K562 (cell line): ENCODE measurements around the gene CD99L2. TPM values are rescaled to one million over a fixed set of nuclear protein-coding genes. Genes with fewer than 3 reads are reported as not detected.
A peak's percentile ranks its signal among the peaks of the same experiment; 100 is the strongest.

Experiments used
- E2F8 ChIP-seq: fragments of 450-650 bp; IDR thresholded peaks from 2 replicates; pipeline ENCODE4 v1.7.1; 2018; ENCODE audit warnings: mild to moderate bottlenecking, low read depth; ENCODE audit not compliant: partially characterized antibody
- EP400 ChIP-seq: fragments of 450-650 bp; IDR thresholded peaks from 2 replicates; pipeline ENCODE4 v1.6.1; 2017; ENCODE audit warnings: antibody characterized with exemption, mild to moderate bottlenecking, moderate library complexity
- MAFF ChIP-seq: IDR thresholded peaks from 2 replicates; pipeline ENCODE4 v1.6.1; 2012; ENCODE audit warnings: low read length, improper control_type of control experiment
- MGA ChIP-seq: fragments of 450-650 bp; IDR thresholded peaks from 2 replicates; pipeline ENCODE4 v1.6.1; 2016; ENCODE audit warnings: mild to moderate bottlenecking, moderate library complexity
- NKRF ChIP-seq: fragments of 450-650 bp; IDR thresholded peaks from 2 replicates; pipeline ENCODE4 v1.6.1; 2016; ENCODE audit warnings: borderline replicate concordance
- ZNF316 ChIP-seq: fragments of 450-650 bp; IDR thresholded peaks from 2 replicates; pipeline ENCODE4 v1.6.1; 2016
- ZNF592 ChIP-seq: fragments of 450-650 bp; IDR thresholded peaks from 2 replicates; pipeline ENCODE4 v1.6.1; 2017; ENCODE audit warnings: antibody characterized with exemption, mild to moderate bottlenecking
- polyA plus RNA-seq, 8 experiments: library from polyadenylated mRNA; depleted of rRNA in 4 of 8; stranded (reverse) in 5 of 8; unstranded in 3 of 8; fragments of >200 nt; fragmentation: Nextera tagmentation in 2 of 8; fragmentation: Illumina TruSeq in 1 of 8; extraction: Ambion mirVana in 2 of 8; extraction: Trizol in 1 of 8; gene quantifications; 2 replicates each; pipeline versions ENCODE4 v1.2.1 to v1.2.3, GENCODE V29; 2011 to 2014; ENCODE audit warnings: inconsistent platforms in 1 of 8, missing spikeins in 1 of 8
- total RNA-seq, 7 experiments: library from RNA; depleted of rRNA in 6 of 7; stranded (reverse); fragments of >200 nt in 6 of 7; fragmentation: Illumina TruSeq in 2 of 7; extraction: Trizol in 2 of 7; gene quantifications; 2 replicates each; pipeline versions ENCODE4 v1.2.1 to v1.2.3, GENCODE V29; 2011 to 2021; ENCODE audit warnings: low replicate concordance in 1 of 7

Gene CD99L2
- total and polyA plus RNA-seq, 9 of the 15 experiments (the other 6 are each of a cell fraction or from before 2014, with no cell fraction given): 0.76 to 19.0 (median 11.9) TPM

- TF ChIP-seq MGA (peak; percentile 53), ZNF316 (peak; percentile 92), ZNF592 (peak; percentile 55; the same call in 1 of the 2 replicates), E2F8 (no peak), NKRF (no peak), MAFF (peak; percentile 67; the same call in 1 of the 2 replicates), EP400 (peak; percentile 32; the same call in 1 of the 2 replicates)
These were observed 15.0 kb upstream of the CD99L2 start (continued) for GRCh38 chrX:150913511-150913910.
